ENCODE data around the gene AAK1.

- TF ChIP-seq POLR2A (IDR thresholded peaks at IDR 0.05; ENCODE audit: insufficient read depth in 1 of 2, low read depth in 2 of 2, low read length in 2 of 2) (no peak), ZNF101 (CRISPR knock-in tag; IDR thresholded peaks at IDR 0.05; ENCODE audit: borderline replicate concordance, low read depth) (no peak), CAMTA2 (CRISPR knock-in tag; IDR thresholded peaks at IDR 0.05; ENCODE audit: borderline replicate concordance) (no peak), TCF7L2 (IDR thresholded peaks at IDR 0.05; ENCODE audit: low read depth, low read length) (no peak), ZNF740 (CRISPR knock-in tag; IDR thresholded peaks at IDR 0.05) (no peak), ZFP36L1 (CRISPR knock-in tag; IDR thresholded peaks at IDR 0.05) (no peak), NPAS2 (CRISPR knock-in tag; IDR thresholded peaks at IDR 0.05; ENCODE audit: borderline replicate concordance) (no peak), ZNF646 (CRISPR knock-in tag; IDR thresholded peaks at IDR 0.05) (no peak), KDM5B (CRISPR knock-in tag; IDR thresholded peaks at IDR 0.05; ENCODE audit: borderline replicate concordance) (no peak), BHLHE40 (IDR thresholded peaks at IDR 0.05; ENCODE audit: low read length) (no peak), REPIN1 (CRISPR knock-in tag; IDR thresholded peaks at IDR 0.05; ENCODE audit: borderline replicate concordance, low read depth) (no peak), CTCF (CRISPR knock-in tag; IDR thresholded peaks at IDR 0.05) (no peak), PAWR (CRISPR knock-in tag; IDR thresholded peaks at IDR 0.05; ENCODE audit: borderline replicate concordance) (no peak)
These were observed 8.1 kb downstream of the AAK1 start for GRCh38 chr2:69635432-69635831.
